Activated CD4-positive, CD25-positive, alpha-beta regulatory T cell treated with anti-CD3 and anti-CD28 coated beads, Interleukin-2, amount 50 U/mL, for 72 hours (primary cell): ENCODE measurements around the gene ARHGAP33.
"Not testable (repeated sequence)": the region's sequence is repeated elsewhere in the genome, so short reads cannot be mapped to it uniquely, and the experiment has no call there.

ENCODE experiments used
- DNase-seq: peaks from one replicate; pipeline ENCODE4 v3.0.0; 2021

Gene ARHGAP33

DNA sequence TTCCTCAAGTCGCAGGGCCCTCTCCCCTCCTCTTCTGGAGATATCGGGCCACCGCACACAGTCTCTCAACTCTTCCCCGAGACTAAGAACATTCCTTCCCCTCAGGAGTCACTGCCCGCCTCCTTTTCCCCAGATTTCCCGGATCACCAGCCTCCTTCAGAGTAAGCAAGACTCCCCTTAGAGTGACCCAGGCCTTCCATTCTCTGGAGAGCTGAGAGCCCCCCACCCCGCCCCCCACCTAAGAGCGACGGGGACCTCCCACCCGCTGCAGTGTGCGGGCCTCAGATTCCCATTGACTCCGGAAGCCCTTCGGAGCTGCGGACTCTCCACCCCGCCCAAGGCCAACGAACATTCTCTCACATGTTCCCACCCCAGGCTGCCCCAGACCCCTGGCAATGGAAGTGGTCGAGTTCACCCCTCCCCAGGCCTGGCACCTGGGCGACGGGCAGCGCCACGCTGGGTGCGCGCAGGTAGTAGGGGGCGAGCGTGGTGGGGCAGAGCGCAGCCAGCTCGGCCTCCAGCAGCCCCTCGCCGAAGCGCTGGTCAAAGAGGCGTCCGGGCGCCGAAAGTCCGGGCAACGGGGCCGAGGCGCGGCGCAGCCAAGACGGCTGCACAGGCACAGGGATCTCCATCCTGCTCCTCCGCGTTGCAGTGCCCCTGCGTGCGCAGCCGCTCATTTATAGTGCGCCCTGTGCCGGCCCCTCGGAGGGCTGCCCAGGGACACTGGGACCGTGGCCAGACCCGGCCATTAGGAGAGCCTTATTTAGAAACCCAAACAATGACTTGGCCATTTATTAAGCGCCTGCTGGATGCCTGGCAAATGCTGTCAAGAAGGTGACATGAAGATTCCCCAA, 18.8 kb upstream of the ARHGAP33 start, which contains the start of gene HSPB6:
Gene HSPB6, minus strand, starts transcription at position 653 of the 854 bp plus-strand sequence. Its CDS starts 21 bp downstream, at position 632.
- DNase-seq, result no peak

DNA sequence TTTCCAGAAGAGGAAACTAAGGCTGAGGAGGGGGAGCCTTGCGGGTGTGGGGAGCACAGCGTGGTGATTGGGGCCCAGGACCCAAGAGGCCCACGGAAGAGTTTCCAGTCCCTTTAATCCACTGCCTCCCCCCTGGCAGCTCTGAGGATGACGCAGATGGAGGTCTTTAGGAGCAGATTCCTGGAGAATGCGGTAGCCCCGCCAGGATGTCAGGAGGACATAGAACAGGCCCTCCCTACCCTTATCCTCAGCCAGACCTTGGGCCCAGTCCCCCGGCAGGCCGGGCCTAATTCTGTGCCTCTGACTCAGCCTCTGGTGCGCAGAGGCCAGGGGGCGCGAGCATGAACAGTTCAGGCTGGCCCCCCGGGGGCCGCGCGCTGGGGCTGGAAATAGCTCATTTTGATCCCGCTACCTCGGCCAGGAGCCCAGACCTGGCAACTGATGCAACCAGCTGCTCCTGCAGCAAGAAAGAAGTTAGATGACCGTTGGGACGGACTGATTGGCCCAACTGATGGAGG, 18.1 kb upstream of the ARHGAP33 start:
- peak; percentile 52 for DNase-seq

DNA sequence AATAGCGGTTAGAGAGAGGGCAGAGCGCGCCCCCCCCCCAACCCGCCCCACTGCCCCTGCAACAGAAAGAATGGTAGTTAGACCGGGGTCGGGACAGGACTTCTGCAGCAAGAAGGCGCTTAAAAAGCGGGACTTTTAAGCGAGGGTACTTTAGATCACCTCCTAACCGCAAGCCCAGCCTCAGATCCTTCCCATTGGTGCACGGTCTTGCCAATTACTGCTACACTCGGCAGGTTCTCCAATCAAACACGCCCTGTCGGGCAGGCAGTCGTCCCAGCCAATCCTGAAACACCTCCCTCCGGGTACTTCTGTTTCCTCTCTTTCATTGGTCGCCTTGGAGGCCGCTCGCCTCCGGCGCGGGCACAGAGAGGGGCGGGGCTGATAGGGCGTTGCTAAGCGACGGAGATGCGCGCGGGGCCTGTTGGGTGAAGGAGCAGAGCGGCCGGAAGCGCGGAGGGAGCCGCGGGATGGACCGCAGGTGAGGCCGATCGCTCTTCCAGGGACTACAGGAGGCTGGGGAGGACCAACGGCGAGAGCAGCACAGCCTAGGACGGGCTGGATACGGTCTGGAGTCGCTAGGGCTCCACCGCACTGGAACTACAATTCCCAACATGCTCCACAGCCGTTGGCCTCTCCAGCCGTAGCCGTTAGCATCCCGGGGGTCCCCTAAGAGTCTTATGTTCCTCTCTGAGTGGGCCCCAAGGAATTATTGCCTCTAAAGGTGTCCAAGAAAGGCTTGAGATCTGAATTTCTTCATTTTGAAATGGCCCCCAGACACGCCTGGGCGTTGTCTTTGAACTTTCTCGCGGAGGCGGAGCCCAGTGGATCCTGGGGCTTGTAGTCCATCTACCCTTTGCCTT, 17.4 kb upstream of the ARHGAP33 start, which contains the start of gene PROSER3:
Gene PROSER3, plus strand, starts transcription at position 428 of the 860 bp plus-strand sequence. Its CDS starts 40 bp downstream, at position 468.
- DNase-seq, result peak; percentile 98

DNA sequence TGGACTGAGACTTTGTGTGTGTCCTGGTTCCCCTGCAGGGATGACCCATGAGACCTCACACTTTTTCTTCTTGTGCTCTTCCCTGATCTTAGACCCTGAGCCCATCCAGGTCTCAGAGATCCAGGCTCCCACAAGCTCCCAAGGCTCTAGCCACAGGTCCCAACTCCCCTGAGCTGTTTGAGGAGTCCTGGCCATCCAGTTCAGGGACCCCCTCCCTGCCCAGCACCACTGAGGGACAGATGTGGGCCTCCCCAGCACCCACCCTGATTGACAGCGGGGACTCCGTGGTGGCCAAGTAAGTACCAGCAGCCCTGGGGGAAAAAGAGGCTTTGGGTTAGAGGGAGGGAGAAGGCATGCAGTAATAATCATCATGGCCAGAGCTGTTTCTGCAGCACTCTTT, 15.7 kb upstream of the ARHGAP33 start:
- no peak for DNase-seq

DNA sequence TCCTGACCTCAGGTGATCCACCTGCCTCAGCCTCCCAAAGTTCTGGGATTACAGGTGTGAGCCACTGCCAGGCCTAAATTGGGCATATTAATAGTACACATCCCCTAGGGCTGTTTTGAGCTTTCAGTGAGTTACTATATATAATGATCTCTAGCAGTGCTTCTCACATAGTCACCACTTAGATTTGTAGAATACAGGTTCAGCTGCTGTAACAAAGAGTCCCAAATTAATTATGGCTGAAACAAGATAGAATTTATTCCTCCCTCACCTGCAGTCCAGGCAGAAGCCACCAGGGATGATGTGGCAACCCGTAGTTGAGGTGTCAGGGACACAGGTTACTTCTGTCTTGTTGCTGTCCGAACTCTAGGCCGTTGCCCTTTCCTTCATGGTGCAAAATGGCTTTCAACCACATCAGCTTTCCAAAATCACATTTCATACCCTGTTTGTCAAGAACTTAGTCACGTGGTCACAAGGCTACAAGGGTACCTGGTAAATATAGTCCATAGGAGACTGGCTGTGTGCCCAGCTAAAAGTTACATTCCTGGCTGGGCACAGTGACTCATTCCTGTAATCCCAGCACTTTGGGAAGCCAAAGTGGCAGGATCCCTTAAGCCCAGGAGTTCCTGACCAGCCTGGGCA, 14.5 kb upstream of the ARHGAP33 start:
- no peak for DNase-seq

DNA sequence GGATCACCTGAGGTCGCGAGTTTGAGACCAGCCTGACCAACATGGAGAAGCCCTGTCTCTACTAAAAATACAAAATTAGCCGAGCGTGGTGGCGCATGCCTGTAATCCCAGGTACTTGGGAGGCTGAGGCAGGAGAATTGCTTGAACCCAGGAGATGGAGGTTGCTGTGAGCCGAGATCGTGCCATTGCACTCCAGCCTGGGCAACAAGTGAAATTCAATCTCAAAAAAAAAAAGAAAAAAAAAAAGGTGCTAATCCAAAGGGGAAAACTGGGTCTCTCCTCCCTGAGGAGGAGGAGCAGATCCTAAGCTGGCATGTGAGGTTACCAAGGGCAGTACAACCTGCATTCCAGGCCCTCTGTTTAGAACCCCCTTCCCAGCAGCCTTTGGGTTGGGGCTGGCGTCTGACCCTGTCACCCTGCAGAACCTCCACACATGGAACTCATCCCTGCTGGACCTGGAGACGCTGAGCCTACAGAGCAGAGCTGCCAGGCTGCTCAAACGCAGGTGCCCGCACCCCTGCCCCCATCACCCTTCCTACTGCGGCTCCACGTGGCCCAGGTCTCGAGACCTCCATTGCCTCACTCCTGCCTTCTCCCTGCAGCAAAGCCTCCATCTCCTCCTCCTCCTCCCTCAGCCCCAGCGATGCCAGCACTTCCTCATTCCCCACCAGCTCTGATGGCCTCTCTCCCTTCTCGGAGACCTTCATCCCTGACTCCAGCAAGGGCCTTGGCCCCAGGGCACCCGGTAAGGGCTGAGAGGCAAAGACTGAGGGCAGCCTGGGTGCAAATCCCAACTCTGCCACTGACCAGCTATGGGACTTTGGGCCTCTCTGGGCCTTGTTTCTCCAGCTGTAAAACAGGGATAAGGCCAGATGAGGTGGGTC, 10.7 kb upstream of the ARHGAP33 start:
- no peak for DNase-seq

DNA sequence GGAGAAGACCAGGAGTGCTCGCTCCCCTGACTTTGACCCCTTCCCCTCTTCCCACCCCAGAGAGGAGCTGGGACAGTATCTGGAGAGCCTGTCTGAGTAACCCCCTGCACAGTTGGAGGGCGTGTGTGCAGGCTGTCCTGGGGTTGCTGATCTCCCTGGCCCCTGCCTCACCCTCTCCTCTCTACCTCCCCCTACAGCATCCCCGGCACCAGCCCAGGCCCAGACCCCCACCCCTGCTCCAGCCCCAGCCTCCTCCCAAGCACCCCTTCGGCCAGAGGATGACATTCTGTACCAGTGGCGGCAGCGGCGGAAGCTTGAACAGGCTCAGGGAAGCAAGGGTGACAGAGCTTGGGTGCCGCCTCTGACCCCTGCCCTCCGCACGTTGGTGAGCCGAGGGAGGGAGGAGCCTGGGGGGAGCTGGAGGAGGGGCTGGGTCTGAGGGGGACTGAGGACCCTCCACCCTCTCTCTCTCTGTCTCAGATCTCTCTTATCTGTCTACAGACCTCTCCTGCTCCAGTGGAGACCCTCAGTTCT, 8.7 kb upstream of the ARHGAP33 start:
- DNase-seq, result no peak

DNA sequence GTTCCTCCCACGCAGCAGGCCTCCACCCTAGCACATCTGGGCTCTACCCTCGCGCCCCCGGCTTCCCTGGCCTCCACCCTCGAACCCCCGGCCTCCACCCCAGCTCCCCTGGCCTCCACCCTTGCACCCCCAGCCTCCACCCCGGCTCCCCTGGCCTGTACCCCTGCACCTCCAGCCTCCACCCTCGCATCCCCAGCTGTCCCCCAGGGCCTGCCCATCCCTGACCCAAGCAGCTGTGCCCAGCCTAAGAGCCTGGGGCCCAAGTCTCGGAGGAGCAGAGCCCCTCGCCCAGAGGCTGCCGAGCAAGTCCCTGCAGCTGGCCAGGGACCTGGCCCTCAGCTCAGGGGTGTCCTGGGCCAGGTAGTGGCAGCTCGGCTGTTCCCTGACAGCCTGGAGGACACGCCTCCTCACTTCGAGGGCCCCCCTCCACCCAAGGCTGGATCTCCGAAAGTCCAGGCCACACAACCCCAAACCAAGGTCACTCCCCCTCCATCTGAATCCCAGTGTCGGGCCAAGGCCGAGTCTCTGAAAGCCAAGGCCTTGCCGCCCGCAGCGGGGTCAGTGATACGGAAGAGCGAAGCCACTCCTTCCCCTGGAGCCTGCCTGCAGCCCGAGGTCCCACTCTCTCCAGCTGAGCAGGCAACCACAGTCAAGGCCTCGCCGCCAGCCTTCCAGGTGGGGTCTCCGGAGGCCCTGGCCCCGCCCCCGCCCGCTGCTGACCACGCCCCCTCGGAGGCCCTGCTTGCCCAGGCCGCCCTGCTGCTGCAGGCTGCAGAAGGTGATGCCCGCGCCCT, 7.9 kb upstream of the ARHGAP33 start:
- DNase-seq, result no peak

DNA sequence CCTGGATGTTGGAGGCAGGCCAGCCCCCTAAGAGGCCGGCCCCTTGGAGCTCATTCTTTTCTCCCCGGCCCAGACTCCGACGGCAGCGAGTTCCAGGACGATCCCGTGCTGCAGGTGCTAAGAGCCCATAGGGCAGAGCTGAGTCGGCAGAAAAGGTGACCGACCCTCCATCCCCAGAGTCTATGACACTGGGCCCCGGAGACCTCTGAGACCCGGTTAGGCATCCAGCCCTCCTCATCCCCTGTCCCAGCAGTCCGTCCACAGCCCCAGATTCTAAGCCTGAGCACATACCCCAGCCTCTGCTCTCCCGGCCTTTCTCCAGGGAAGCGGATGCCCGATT, 7.3 kb upstream of the ARHGAP33 start:
- no peak for DNase-seq

DNA sequence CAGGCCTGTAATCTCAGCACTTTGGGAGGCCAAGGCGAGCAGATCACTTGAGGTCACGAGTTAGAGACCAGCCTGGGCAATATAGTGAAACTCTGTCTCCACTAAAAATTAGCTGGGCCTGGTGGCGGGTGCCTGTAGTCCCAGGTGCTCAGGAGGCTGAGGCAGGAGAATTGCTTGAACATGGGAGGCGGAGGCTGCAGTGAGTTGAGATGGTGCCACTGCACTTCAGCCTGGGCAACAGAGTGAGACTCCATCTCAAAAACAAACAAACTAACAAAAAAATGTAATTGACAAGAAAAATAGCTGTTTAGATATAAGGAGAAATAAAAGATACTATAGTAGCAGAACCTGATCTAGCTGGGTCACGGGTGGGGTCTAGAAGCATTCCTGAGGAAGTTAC, 3.0 kb upstream of the ARHGAP33 start:
- not testable (repeated sequence) for DNase-seq

DNA sequence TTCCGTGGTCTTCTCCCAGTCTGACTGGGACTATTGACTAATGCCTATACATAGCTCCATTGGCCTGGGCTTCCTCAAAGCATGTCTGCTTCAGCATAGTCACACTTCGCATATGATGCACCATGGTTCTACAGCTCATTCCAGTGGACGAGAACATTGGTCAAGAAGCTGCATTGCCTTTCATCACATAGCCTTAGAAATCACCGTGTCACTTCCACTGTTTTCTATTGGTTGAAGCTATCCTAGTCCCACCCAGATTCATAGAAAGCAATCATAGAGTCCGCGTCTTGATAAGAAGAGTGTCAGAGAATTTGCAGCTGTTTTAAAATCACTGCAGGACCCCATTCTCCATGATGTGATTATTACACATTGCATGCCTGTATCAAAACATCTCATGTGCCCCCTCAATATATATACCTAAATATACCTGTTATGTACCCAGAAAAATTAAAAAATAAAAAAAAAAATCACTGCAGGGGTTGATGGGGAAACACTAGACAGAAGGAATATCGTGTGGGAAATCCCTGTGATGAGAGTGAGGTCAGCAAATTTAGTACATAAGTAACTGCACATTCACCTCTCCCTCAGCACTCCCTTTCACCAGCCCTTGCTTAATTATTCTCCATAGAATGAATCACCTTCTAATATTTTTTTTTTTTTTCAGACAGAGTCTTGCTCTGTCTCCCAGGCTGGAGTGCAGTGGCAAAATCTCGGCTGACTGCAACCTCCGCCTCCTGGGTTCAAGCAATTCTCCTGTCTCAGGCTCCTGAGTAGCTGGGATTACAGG, 2.2 kb upstream of the ARHGAP33 start:
- DNase-seq, result no peak

DNA sequence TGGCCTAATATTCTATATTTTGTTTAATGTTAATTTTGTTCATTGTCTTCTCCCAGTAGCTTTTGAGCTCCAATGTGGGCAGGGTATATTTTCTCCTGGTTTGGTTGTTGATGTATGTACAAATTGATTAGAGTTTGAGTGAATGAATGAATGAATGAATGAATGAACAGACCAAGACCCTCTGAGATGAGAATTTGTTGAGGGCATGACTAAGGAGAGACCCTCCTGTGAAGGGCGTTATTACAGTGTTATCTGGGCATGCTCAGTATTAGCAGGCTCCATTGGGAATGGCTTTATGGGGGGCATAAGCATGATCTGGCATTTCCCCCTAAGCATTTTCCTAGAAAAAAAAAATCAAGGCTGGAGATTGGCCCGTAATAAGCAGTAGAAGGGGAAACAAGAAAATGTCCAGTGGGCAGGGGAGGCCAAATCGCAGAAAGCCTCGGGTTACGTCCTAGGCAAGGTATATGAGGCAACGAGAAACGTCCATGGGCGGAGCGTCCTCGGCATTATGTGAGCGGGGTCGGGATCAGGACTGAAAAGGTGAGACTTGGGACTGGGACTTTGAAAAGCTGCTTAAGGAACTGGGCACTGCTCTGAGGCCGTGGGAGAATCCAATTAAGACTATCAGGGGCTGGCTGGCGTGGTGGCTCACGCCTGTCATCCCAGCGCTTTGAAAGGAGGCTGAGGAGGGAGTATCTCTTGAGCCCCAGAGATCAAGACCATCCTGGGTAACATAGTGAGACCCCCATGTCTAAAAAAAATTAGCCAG, 904 bp upstream of the ARHGAP33 start:
- DNase-seq, result no peak

DNA sequence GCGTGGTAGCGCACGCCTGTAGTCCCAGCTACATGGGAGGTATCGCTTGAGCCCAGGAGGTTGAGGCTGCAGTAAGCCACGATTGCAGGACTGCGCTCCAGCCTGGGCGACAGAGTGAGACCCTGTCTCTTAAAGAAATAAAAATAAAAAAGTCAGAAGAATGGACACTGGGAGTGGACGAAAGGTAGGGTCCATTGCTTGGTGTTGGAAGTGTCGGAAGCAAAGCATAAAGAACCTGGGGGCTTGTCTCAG, 392 bp upstream of the ARHGAP33 start:
- DNase-seq, result no peak

DNA sequence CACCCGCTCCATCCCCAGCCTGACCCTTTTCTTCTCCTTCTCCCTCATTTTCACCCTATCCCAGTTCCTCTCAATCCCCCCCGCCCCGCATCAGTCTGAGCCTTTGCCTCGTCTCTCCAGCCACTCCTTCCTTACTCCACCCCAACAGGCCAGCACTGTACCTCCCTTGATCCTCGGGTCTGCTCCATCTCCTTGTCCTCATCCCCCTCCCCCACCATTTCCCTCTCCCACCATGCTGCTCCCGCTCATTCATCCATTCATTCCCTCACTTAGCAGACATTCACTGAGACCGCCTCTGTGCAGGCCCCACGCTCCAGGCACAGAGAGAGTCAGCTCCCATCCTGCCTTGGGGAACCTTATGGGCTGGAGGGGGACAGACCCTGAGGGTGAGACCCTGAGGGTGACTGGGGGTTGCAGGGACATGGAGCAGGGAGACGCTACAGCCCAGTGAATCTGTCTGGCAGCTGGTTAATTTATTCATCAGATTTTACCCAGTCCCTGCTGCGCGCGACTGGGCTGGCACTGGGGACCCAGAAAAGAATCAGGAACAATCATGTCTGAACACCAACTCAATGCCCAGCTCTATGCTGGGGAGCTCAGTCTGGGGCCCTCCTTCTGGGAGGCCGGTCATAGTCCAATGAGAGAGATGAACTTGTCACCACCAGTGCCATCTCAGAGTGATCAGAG, 881 bp downstream of the ARHGAP33 start:
- DNase-seq, result no peak

DNA sequence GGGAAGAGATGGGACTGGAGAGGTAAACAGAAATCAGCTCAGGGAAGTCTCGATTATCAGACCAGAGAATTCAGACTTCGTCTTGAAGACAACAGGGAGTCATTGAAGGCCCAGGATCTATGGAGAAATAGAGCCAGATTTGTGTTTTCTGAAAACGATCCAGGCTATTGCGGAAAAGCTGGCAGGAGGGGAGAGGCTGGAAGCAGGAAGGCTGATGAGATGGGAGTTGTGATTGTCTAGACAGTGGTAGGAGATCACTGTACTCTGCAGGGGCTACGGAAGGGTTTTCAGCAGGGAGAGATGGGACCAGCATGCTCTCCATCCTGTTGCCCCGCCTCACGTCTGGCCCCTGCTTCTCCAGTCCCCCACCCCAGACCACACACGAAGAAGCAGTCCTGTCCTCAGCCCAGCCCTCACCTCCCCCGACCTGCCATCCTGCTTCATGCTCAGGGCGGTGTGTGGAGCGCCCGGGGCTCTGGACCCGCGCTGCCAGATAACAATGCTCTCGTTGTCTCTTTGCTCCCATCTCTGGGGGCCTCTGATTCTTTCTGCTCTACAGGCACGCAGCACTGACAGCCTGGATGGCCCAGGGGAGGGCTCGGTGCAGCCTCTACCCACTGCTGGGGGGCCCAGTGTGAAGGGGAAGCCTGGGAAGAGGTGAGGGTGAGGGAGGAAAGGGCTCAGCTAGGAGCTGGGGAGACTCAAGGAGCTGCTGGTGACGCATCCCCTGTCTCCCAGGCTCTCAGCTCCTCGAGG, 1.9 kb downstream of the ARHGAP33 start:
- no peak for DNase-seq

DNA sequence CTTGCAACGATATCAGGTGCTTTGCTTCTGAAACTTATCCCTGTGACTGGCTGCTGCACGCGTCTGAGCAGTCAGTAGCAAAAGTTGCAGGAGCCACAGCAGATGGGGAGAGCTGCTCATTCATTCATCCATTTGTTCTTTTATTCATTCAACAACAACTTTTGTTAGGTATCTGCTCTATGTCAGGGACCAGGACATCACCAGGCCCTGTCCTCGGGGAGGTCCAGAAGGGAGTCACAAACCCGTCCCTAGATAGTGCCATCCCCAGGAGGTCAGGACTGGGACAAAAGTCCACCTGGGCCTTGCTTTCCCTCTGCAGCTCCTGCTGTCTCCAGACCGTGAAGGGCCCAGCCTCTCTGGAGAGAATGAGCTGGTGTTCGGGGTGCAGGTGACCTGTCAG, 2.6 kb downstream of the ARHGAP33 start:
- no peak for DNase-seq

DNA sequence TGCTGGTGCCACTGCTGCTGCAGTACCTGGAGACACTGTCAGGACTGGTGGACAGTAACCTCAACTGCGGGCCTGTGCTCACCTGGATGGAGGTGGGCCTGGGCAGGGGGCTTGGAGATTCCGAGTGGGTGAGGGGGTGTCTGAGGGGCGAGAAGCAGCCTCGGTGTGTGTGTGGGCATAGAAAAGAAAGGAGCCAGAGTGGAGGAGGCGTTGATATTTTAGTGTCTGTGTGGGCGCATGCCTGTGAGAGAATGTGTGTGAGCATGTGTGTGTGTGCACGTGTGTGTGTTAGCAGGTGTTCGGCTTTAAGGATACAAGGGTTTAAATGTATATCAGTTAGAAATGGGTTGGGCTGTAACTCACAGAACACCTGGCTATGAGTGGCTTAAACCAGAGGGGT, 3.7 kb downstream of the ARHGAP33 start:
- no peak for DNase-seq

DNA sequence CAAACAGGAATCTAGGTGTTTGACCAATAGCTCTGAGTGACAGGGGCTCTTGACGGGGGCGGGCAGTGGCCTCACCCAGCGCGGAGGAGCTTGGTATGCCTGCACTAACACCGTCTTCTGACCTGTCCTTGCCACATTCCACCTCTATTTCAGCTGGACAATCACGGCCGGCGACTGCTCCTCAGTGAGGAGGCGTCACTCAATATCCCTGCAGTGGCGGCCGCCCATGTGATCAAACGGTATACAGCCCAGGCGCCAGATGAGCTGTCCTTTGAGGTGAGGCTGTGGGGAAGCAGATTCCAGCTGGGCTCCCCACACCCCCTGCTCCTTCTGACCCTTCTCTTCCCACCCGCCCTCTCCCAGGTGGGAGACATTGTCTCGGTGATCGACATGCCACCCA, 4.7 kb downstream of the ARHGAP33 start:
- DNase-seq, result no peak
